GM19324 (cell line): ENCODE measurements around the gene COX19.
"Not testable (repeated sequence)": the region's sequence is repeated elsewhere in the genome, so short reads cannot be mapped to it uniquely, and the experiment has no call there.

Experiments used
- ATAC-seq: cut with Tn5 transposase; IDR thresholded peaks from one replicate; pipeline ENCODE4 v1.9.1; 2021; ENCODE audit warnings: mild to moderate bottlenecking, moderate library complexity; ENCODE audit not compliant: unreplicated experiment, low FRiP score

COX19 gene

DNA sequence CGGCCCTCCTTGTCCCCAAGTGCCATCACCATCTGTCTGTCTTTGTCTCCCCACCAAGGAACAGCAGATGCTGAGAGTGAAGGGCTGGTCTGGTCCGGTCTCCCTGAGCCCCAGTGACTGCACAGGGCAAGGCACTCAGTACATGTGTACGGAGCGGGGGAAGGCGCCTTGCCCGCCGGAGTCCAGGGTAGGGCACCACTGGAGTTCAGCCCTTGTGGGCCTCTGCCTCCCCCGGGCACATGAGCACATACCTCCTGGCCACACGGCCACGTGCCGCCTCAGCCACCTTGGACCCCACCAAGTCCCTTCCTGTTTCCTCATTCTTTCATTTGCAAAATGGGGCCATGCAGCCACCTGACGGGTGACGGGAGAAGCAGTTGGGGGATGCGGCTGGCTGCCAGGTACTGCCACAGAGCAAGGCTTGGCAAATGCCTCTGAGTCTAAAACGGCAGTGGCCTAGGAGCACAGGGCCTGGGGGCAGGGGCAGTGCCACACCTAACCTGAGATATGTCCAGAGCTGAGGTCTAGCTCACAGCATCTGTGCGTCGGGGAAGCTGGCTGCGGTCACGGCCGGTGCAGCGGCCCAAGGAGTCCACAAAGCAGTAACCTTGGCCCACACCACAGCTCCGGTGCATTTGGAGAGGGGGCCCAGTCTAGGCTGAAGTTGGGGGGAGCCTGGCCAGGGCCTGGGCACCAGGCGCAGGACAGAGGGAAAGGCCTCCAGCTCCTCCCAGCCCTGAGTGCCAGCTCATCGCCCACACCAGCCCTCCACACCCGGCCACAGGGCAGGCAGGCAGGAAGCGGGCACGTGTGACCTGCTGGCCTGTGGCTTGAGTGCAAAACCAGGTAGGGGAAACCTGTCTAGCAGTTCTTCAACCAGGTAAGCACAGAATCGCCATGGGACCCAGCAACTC is 26.1 kb downstream of the COX19 start:
- ATAC-seq, result no peak

DNA sequence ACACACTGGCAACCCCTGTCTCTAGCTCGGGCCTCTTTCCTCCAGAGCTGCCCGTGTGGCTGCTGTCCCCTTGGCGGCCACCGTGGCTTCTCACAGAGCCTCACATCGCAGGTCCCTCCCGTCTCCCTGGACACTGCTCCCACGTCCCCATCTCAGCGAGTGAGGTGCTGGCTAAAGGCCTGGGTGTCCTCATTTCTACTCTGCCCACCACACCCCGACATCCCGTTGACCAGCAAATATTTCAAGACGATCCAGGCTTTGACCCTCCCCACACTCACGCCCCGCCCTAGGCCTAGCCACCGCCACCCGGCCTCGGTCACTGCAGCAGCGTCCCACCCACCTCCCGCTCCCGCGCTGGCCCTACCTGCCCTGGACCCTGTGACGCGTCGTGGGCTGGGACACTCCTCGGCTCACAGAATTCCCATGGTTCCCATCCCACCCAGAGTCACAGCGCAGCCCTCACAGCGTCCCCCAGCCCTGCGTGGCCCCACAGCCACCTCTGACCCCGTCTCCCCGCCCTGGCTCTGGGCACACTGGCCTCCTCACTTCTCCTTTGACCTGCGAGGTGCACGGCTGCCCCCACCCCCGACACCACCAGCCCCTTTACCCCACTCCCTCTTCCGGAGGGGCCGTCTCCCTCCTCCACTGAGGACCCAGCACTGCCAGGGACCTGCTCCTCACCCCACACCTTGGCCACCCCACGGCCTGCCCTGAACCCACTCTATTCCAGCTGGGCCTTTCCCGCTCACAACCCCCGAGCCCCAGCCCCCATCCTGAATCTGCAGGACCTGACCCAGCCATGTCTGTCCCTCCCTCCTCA is 27.7 kb downstream of the COX19 start:
- no peak for ATAC-seq

DNA sequence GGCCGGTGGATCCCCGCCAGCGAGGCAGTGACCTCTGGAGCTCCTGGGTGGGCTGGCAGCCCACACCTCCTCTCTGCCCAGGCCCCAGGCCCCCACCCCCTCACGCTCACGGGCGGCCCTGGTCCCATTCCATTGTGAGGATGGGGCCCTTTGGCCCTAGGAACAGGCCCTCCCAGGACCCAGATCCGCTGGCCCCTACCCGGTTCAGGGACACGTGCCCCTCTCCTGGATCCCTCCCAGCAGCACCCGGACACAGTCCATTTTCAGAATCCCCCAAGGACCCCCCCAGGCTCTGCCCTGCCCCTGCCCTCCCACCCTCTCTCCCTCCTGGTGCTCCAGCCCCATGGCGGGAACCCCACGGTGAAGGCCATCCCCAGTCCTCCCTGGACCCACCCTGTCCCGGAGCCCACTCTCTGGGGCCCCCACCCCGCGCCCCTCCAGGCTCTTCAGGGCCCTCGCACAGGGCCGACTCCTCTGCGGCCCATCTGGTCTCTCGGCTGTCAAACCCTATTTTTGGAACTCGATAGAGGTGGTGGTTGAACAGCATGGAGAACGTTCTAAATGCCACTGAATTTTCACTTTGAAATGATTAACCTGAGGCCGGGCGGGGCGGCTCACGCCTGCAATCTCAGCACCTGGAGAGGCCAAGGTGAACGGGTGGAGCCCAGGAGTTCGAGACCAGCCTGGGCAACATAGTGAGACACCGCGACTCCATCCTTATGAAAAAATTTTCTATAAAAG is 28.9 kb downstream of the COX19 start:
- no peak for ATAC-seq

DNA sequence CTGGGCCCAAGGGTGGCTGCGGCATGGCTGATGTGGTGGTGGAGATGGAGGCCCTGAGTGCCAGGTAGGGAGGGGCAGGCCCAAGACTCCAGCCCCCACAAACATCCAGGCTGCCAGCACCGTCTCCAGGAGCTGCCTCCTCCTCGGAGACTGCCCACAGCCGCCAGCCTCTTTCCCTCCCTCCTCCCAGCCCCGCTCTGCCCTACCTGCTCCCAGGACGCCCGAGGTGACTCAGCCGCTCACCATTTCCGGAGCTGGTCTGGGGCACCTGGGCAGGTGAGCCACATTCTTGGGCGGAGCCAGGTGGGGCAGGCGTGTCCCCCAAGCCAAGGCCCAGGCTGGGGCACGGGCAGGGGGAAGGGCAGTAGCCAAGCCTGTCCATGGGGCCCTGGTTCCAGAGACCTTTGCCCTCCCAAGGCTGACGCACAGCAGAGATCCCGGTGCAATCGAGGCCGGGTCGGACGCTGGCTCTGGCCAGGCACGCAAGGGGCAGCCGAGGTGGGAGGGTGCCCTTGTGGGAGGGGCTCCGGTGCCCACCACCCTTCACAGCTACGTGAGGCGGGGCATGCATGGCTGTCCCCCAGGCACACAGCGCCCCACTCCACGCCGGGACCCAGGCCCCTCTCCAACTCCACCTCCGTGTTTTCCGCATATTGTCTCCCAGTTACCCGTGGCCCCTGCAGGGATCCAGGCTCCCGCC is 29.6 kb downstream of the COX19 start:
- ATAC-seq, result no peak

DNA sequence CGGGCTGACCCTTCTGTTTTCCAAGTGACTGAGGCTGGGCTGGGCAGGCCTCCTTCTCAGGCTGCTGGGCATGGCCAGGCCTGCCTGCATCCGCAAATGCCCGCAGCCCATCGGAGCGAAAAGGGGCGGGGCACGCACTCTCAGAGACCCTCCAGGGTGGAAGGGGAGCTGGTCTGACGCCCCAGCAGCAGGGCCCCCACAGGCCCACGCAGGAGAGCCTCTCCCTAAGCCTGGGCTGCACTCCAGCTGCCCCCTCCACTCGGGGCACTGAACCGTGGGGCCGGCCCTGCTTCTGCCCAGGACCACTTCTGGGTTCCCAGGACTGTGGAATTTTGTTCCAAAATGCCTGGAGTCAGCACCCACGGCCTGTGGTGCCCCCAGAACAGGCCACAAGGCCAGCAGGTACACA is 30.2 kb downstream of the COX19 start:
- no peak for ATAC-seq

GRCh38 chr7:944744-945143 is 30.6 kb downstream of the COX19 start:
- no peak for ATAC-seq

DNA sequence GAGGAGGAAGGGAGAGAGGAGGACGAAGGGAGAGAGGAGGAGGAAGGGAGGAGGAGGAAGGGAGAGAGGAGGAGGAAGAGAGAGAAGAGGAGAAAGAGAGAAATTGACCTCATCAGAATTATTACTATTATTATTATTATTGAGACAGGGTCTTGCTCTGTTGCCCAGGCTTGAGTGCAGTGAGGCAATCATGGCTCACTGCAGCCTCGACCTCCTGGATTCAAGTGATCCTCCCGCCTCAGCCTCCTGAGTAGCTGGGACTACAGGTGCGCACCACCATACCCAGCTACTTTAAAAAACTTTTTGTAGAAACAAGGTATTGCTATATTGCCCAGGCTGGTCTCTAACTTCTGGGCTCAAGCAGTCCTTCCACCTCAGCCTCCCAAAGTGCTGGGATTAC is 31.6 kb downstream of the COX19 start:
- not testable (repeated sequence) for ATAC-seq

GRCh38 chr7:940599-941408 is 34.5 kb downstream of the COX19 start:
- no peak for ATAC-seq

- ATAC-seq, result no peak
These were observed 35.5 kb downstream of the COX19 start for GRCh38 chr7:939843-940242.

GRCh38 chr7:938546-939185 is 36.7 kb downstream of the COX19 start:
- no peak for ATAC-seq

DNA sequence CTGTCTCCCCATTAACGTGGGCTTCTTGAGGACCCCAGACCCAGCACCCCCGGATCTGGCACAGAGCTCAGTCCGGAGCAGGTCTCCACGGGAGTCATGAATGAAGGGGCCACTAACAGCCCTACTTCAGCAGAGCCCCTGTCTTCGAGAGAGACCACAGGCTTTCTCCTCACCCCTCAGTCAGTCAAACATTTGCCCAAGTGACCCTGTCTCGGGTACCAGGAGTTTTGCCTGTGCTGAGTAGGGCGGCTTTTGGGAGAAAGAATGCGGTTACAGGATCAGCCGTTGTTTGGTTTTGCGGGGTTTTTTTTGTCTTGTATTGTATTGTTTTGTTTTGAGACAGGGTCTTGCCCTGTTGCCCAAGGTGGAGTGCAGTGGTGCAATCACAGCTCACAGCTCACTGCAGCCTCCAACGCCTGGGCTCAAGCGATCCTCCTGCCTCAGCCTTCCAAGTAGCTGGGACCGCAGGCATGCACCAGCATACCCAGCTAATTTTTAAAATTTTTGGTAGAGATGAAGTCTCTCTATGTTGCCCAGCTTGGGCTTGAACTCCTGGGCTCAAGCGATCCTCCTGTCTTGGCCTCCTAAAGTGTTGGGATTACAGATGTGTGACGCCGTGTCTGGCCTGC is 37.4 kb downstream of the COX19 start:
- ATAC-seq, result no peak

DNA sequence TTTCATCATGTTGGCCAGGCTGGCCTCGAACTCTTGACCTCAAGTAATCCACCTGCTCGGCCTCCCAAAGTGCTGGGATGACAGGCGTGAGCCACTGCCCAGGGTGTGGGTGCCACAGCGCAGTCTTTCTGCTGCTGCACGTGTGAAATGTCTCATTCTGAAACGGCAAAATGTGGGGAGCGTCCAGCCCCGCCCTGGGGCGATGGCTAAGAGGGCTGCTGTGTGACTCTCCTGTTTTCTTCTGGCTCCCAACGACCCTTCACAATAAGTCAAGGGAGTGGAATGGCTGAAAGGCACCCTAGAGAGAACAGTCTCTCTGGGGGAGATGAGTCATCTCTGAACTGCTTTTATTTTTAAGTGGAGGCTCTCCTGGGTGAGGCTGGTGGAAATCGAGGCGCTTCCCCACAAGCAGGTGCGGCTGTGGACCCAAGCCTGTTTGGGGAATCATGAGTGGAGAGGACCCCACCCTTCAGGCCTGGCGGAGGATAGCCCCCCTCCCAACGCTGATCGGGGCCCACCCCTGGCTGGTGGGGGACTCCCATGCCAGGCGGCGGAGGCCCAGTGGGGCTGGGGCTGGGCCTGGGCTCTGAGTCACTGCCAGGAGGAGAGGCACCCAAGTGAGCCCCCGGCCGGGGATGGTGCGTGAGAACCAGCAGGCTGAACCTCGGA is 38.8 kb downstream of the COX19 start:
- peak; percentile 53 for ATAC-seq

GRCh38 chr7:935874-936385 is 39.4 kb downstream of the COX19 start:
- no peak for ATAC-seq

GRCh38 chr7:935164-935873 is 40.0 kb downstream of the COX19 start:
- ATAC-seq, result no peak

DNA sequence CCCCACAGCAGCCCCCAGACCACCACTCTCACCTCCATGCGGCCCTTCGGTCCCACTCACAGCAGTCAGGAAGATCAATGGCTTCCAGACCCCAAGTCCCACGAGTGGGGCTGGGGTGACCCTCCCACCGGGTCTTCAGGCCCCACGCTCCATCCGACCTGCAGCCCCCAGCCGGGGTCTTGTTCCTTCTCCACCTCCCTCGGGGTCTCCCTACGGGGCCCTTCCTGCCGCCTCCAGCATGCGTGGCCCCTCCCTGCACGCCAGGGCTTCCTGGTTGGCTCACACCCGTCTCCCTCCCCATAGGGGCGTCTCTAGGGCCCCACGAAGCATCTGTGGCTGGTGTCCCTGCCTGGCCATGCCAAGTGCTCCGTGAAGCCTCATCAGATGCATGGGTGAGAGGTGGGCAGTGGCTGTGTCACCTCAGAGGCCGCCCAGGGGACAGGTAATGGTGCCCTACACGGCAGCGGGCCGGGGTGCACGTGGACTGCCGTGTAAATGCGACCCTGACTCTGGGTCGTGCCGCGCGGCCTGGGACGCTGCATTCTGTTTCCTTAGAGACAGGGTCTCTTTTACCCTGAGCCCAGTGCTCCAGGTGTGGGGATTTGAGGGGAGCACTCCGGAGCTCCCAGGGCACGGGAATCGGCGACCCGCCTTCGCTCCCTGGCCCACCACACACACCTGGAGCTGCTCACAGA is 40.7 kb downstream of the COX19 start:
- ATAC-seq, result no peak

DNA sequence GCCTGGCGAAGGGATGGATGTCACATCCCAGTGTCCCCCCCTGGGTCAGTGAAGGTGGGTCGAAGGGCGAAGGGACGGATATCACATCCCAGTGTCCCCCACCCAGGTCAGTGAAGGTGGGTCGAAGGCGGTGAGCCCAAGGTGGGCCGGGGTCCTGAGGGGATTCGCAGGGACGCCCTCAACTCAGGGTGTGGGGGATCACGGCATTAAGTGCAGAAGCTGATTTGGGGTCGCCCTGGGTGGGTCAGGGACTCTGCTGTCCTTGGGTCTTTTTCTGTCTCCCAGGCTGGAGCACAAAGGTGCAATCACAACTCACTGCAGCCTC is 42.7 kb downstream of the COX19 start:
- ATAC-seq, result no peak
